HG03060 (cell line): Measurements from ENCODE around the gene CCDC148.
"Not testable (repeated sequence)": the region's sequence is repeated elsewhere in the genome, so short reads cannot be mapped to it uniquely, and the experiment has no call there.

Experiments
- ATAC-seq: cut with Tn5 transposase; IDR thresholded peaks from one replicate; pipeline ENCODE4 v1.9.1; 2021; ENCODE audit warnings: low read depth, moderate number of reproducible peaks; ENCODE audit not compliant: unreplicated experiment

CCDC148 gene

GRCh38 chr2:158380746-158381145, 75.8 kb downstream of the CCDC148 start:
- no peak for ATAC-seq

GRCh38 chr2:158378926-158379325, 77.6 kb downstream of the CCDC148 start:
- ATAC-seq = no peak

- no peak for ATAC-seq
Measured at GRCh38 chr2:158366342-158366741, 90.2 kb downstream of the CCDC148 start.

- no peak for ATAC-seq
Measured at GRCh38 chr2:158359846-158360245, 96.7 kb downstream of the CCDC148 start.

GRCh38 chr2:158357699-158358098, 98.9 kb downstream of the CCDC148 start:
- no peak for ATAC-seq

- ATAC-seq = no peak
Measured at GRCh38 chr2:158357122-158357521, 99.4 kb downstream of the CCDC148 start.

- not testable (repeated sequence) for ATAC-seq
Measured at GRCh38 chr2:158351466-158351816, 105.1 kb downstream of the CCDC148 start.

GRCh38 chr2:158350751-158351465, 105.6 kb downstream of the CCDC148 start:
- ATAC-seq = not testable (repeated sequence)

- ATAC-seq = no peak
Measured at GRCh38 chr2:158346032-158346431, 110.5 kb downstream of the CCDC148 start.

- ATAC-seq = no peak
Measured at GRCh38 chr2:158339513-158339912, 117.0 kb downstream of the CCDC148 start.

- ATAC-seq = no peak
Measured at GRCh38 chr2:158337018-158337417, 119.5 kb downstream of the CCDC148 start.

GRCh38 chr2:158331799-158332198, 124.8 kb downstream of the CCDC148 start:
- not testable (repeated sequence) for ATAC-seq

GRCh38 chr2:158325782-158326340, 130.7 kb downstream of the CCDC148 start:
- ATAC-seq = no peak

- ATAC-seq = no peak
Measured at GRCh38 chr2:158325031-158325781, 131.3 kb downstream of the CCDC148 start.

GRCh38 chr2:158323381-158323780, 133.2 kb downstream of the CCDC148 start:
- no peak for ATAC-seq

- ATAC-seq = no peak
Measured at GRCh38 chr2:158321264-158321663, 135.3 kb downstream of the CCDC148 start.

GRCh38 chr2:158319269-158319668, 137.3 kb downstream of the CCDC148 start:
- no peak for ATAC-seq

GRCh38 chr2:158317642-158318041, 138.9 kb downstream of the CCDC148 start:
- no peak for ATAC-seq

GRCh38 chr2:158315803-158316414, 140.6 kb downstream of the CCDC148 start:
- ATAC-seq = no peak

GRCh38 chr2:158315000-158315399, 141.6 kb downstream of the CCDC148 start:
- ATAC-seq = no peak

GRCh38 chr2:158313734-158314133, 142.8 kb downstream of the CCDC148 start:
- no peak for ATAC-seq
